Melanocyte of skin (primary cell): ENCODE results near the gene SCAF11. TPM values are rescaled to one million over a fixed set of nuclear protein-coding genes. Genes with fewer than 3 reads are reported as not detected.

Experiments
- small RNA-seq, 2 donors: library from RNA; depleted of rRNA; stranded (forward); fragments of <200 nt; gene quantifications; one replicate each; pipeline ENCODE3, GENCODE V24; 2012
- total RNA-seq, 2 donors: library from RNA; depleted of rRNA; stranded (reverse); fragments of >200 nt; gene quantifications; 2 replicates each; pipeline ENCODE4 v1.2.3, GENCODE V29; 2012

The SCAF11 gene
- total RNA-seq = 10 to 100 TPM; 52.0 to 54.0 TPM

GRCh38 chr12:45990468-45991283, at the start of gene SCAF11:
Gene SCAF11 (minus strand): TSS chr12:45990574. CDS start chr12:45964167, 26,407 bp downstream.

Small RNA genes lying within 50 kb of the gene (small RNA-seq; reads per million reads assigned to genes)
- 0 reads per million in 2 donors for gene RN7SL246P
